Effector memory CD4-positive, alpha-beta T cell (primary cell): Measurements from ENCODE around the gene CDA.
A peak's percentile ranks its signal among the peaks of the same experiment; 100 is the strongest.

Experiments
- DNase-seq, 3 donors: peaks; one replicate each; pipeline ENCODE4 v3.0.0-alpha.2; 2020
- H3K27ac ChIP-seq: 2 replicates; pipeline ENCODE4 v1.7.0; 2013; ENCODE audit warnings: mild to moderate bottlenecking, low read length, moderate library complexity; ENCODE audit not compliant: insufficient read depth, poor library complexity, severe bottlenecking
- H3K27me3 ChIP-seq: replicated peaks from 2 replicates; pipeline ENCODE4 v1.7.0; 2013; ENCODE audit warnings: mild to moderate bottlenecking, low read length; ENCODE audit not compliant: insufficient read depth, control insufficient read depth, poor library complexity, severe bottlenecking
- H3K36me3 ChIP-seq: 2 replicates; pipeline ENCODE4 v1.7.0; 2013; ENCODE audit warnings: mild to moderate bottlenecking, low read length, moderate library complexity; ENCODE audit not compliant: control insufficient read depth, insufficient read depth
- H3K4me1 ChIP-seq: 2 replicates; pipeline ENCODE4 v1.7.0; 2013; ENCODE audit warnings: low read length, mild to moderate bottlenecking; ENCODE audit not compliant: control insufficient read depth, insufficient read depth, poor library complexity, severe bottlenecking
- H3K4me3 ChIP-seq: 2 replicates; pipeline ENCODE4 v1.7.0; 2013; ENCODE audit warnings: low read length, low read depth, mild to moderate bottlenecking; ENCODE audit not compliant: insufficient read depth, poor library complexity, severe bottlenecking
- H3K9me3 ChIP-seq: 2 replicates; pipeline ENCODE4 v1.7.0; 2013; ENCODE audit warnings: mild to moderate bottlenecking, low read length, moderate library complexity; ENCODE audit not compliant: control insufficient read depth

The CDA gene

GRCh38 chr1:20560966-20561365 is 27.9 kb upstream of the CDA start:
- H3K27me3 ChIP-seq: peaks cover 1% of the 10 kb centered on the region
- H3K4me3 ChIP-seq: no peak overlapping the region
- H3K36me3 ChIP-seq: no peaks in the 10 kb centered on the region
- no peaks in the 10 kb centered on the region for H3K9me3 ChIP-seq
- no peak for DNase-seq
- no peak overlapping the region for H3K27ac ChIP-seq
- H3K4me1 ChIP-seq: no peaks in the 10 kb centered on the region

GRCh38 chr1:20565234-20565633 is 23.7 kb upstream of the CDA start:
- no peaks in the 10 kb centered on the region for H3K9me3 ChIP-seq
- DNase-seq: no peak
- H3K36me3 ChIP-seq: no peaks in the 10 kb centered on the region
- H3K27ac ChIP-seq: no peak overlapping the region
- H3K27me3 ChIP-seq: peaks cover 3% of the 10 kb centered on the region
- no peaks in the 10 kb centered on the region for H3K4me1 ChIP-seq
- H3K4me3 ChIP-seq: no peak overlapping the region

- Histone ChIP-seq H3K4me3 (no peak overlapping the region), H3K36me3 (no peaks in the 10 kb centered on the region), H3K4me1 (no peaks in the 10 kb centered on the region), H3K27ac (no peak overlapping the region), H3K9me3 (no peaks in the 10 kb centered on the region), H3K27me3 (peaks cover 3% of the 10 kb centered on the region)
- DNase-seq: no peak
Measured at GRCh38 chr1:20569523-20570098, 19.3 kb upstream of the CDA start.

- DNase-seq: no peak
- Histone ChIP-seq H3K27ac (no peak overlapping the region), H3K36me3 (no peaks in the 10 kb centered on the region), H3K4me1 (no peaks in the 10 kb centered on the region), H3K27me3 (peaks cover 3% of the 10 kb centered on the region), H3K4me3 (no peak overlapping the region), H3K9me3 (no peaks in the 10 kb centered on the region)
Measured at GRCh38 chr1:20571427-20571826, 17.5 kb upstream of the CDA start.

DNA sequence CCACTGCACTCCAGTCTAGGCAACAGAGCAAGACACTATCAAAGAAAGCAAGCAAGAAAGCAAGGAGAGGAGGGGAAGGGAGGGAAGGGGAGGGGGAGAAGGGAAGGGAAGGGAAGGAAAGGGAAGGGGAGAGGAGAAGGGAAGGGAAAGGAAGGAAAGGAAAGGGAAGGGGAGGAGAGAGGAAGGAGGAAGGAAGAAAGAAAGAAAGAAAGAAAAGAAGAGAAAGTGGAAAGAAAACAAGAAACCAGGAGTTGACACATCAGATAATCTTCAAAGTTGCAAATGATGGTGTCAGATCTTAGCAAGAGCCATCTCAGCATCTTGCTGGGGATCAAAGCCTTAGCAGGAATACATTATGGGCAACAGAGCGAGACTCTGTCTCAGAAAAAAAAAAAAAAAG is 14.9 kb upstream of the CDA start:
- Histone ChIP-seq H3K36me3 (no peaks in the 10 kb centered on the region), H3K4me1 (no peaks in the 10 kb centered on the region), H3K4me3 (no peak overlapping the region), H3K27ac (no peak overlapping the region), H3K27me3 (peaks cover 3% of the 10 kb centered on the region), H3K9me3 (no peaks in the 10 kb centered on the region)
- no peak for DNase-seq

- Histone ChIP-seq H3K4me1 (no peaks in the 10 kb centered on the region), H3K36me3 (no peaks in the 10 kb centered on the region), H3K9me3 (no peaks in the 10 kb centered on the region), H3K4me3 (no peak overlapping the region), H3K27me3 (no peaks in the 10 kb centered on the region), H3K27ac (no peak overlapping the region)
- DNase-seq: peak; percentile 6 to 14 (median 11)
Measured at GRCh38 chr1:20574686-20575540, 14.0 kb upstream of the CDA start.

- no peaks in the 10 kb centered on the region for H3K36me3 ChIP-seq
- H3K27me3 ChIP-seq: no peaks in the 10 kb centered on the region
- no peak overlapping the region for H3K4me3 ChIP-seq
- H3K4me1 ChIP-seq: no peaks in the 10 kb centered on the region
- H3K27ac ChIP-seq: no peak overlapping the region
- no peak for DNase-seq
- no peaks in the 10 kb centered on the region for H3K9me3 ChIP-seq
Measured at GRCh38 chr1:20575541-20576336, 13.2 kb upstream of the CDA start.

DNA sequence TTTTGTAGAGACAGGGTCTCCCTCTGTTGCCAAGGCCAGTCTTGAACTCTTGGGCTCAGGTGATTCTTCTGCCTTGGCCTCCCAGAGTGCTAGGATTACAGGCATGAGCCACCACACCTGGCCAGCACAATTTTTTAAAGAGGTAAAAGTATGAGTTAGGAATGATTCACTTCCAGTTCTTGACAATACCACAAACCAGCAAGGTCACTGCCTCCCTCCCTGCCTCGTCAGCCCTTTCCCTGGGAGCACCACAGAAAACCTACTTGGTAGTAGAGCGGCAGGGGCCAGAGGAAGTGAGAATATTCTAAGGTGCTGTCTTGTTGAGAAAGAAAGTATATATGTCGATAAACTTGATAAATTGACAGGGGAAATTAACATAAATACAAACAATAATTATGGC is 10.8 kb upstream of the CDA start:
- H3K4me3 ChIP-seq: no peak overlapping the region
- no peaks in the 10 kb centered on the region for H3K9me3 ChIP-seq
- no peak overlapping the region for H3K27ac ChIP-seq
- H3K36me3 ChIP-seq: no peaks in the 10 kb centered on the region
- H3K27me3 ChIP-seq: no peaks in the 10 kb centered on the region
- H3K4me1 ChIP-seq: no peaks in the 10 kb centered on the region
- no peak for DNase-seq

DNA sequence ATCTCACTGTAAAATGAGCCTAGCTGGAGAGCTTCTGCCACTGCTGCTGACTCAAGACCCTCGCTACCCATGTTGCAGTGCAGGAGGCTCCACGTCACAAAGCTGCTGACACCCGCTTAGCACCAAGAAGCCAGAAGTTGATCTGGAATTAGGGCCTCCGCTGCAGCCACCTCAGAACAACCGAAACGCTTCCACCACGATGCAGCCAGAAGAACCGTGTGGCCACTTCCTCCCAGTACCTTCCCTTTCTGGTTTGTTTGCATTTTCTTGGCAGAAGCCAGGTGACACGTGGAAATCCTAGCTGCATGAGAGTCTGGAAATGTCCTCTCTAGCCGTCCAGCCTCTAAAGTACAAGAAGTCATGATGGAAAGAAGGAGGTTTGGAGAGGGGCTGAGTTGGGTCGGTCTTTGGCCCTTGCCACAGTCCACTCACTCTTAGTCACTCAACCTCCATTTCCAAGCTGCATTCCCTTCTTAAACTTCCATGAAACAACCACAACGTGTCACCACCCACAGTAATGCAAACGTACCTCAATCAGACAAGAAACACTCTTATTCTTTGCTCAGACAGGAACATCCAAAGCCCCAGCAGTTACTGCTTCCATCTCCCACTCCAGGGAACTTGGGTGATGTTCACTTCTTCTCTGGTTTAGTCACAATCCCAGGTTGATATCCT is 10.0 kb upstream of the CDA start:
- Histone ChIP-seq H3K27ac (no peak overlapping the region), H3K4me3 (no peak overlapping the region), H3K9me3 (no peaks in the 10 kb centered on the region), H3K36me3 (no peaks in the 10 kb centered on the region), H3K27me3 (no peaks in the 10 kb centered on the region), H3K4me1 (no peaks in the 10 kb centered on the region)
- DNase-seq: no peak
